DOHH2 (cell line): Measurements from ENCODE around the gene PPM1A.

Experiments
- H3F3A ChIP-seq: fragments of 200-600 bp; sonication (generic), shearing (Covaris generic); 2 replicates; pipeline ENCODE4 v1.6.0; 2016; ENCODE audit warnings: antibody characterized with exemption, mild to moderate bottlenecking; ENCODE audit not compliant: control insufficient read depth, insufficient read depth
- H3K27ac ChIP-seq: fragments of 200-600 bp; sonication (generic); 2 replicates; pipeline ENCODE4 v1.5.1; 2014; ENCODE audit warnings: low read depth, mild to moderate bottlenecking, low read length, moderate library complexity
- H3K27me3 ChIP-seq: fragments of 200-600 bp; sonication (generic); 2 replicates; pipeline ENCODE4 v1.6.1; 2014; ENCODE audit warnings: mild to moderate bottlenecking, low read length, mixed read lengths; ENCODE audit not compliant: control insufficient read depth
- H3K36me3 ChIP-seq: fragments of 200-600 bp; sonication (generic); 2 replicates; pipeline ENCODE4 v1.6.1; 2014; ENCODE audit warnings: mild to moderate bottlenecking, low read length, moderate library complexity, mixed read lengths; ENCODE audit not compliant: control insufficient read depth
- H3K4me1 ChIP-seq: fragments of 200-600 bp; sonication (generic); 2 replicates; pipeline ENCODE4 v1.6.1; 2014; ENCODE audit warnings: mild to moderate bottlenecking, low read length, mixed read lengths; ENCODE audit not compliant: control insufficient read depth
- H3K4me2 ChIP-seq: fragments of 200-600 bp; sonication (generic); 2 replicates; pipeline ENCODE4 v1.6.0; 2014; ENCODE audit warnings: mild to moderate bottlenecking, low read length, moderate library complexity
- H3K4me3 ChIP-seq: fragments of 200-600 bp; sonication (generic); 2 replicates; pipeline ENCODE4 v1.5.1; 2014; ENCODE audit warnings: mild to moderate bottlenecking, low read length, mixed read lengths
- H3K79me2 ChIP-seq: fragments of 200-600 bp; sonication (generic); 2 replicates; pipeline ENCODE4 v1.6.1; 2014; ENCODE audit warnings: mild to moderate bottlenecking, low read length, mixed read lengths; ENCODE audit not compliant: control insufficient read depth
- H3K9me2 ChIP-seq: fragments of 200-600 bp; sonication (generic); replicated peaks from 2 replicates; pipeline ENCODE4 v1.6.1; 2014; ENCODE audit warnings: mild to moderate bottlenecking, low read length, mixed read lengths; ENCODE audit not compliant: control insufficient read depth
- H3K9me3 ChIP-seq: fragments of 200-600 bp; sonication (generic); 2 replicates; pipeline ENCODE4 v1.6.1; 2014; ENCODE audit warnings: antibody characterized with exemption, low read length, mixed read lengths; ENCODE audit not compliant: control insufficient read depth, insufficient read depth
- H4K20me1 ChIP-seq: fragments of 200-600 bp; sonication (generic); 2 replicates; pipeline ENCODE4 v1.6.0; 2014; ENCODE audit warnings: low read depth, mild to moderate bottlenecking, antibody characterized with exemption, low read length, moderate library complexity; ENCODE audit not compliant: control insufficient read depth, insufficient read depth
- CTCF ChIP-seq: fragments of 200-600 bp; sonication (generic); IDR thresholded peaks from one replicate; pipeline ENCODE4 v1.5.1; 2014; ENCODE audit warnings: antibody characterized with exemption, mild to moderate bottlenecking, low read depth, low read length; ENCODE audit not compliant: poor library complexity, severe bottlenecking
- EZH2phosphoT487 ChIP-seq: fragments of 200-600 bp; sonication (generic); IDR thresholded peaks from 2 replicates; pipeline ENCODE4 v1.6.1; 2017; ENCODE audit warnings: borderline replicate concordance, mild to moderate bottlenecking, antibody characterized with exemption, low read length, moderate library complexity, mixed read lengths

Gene PPM1A

DNA sequence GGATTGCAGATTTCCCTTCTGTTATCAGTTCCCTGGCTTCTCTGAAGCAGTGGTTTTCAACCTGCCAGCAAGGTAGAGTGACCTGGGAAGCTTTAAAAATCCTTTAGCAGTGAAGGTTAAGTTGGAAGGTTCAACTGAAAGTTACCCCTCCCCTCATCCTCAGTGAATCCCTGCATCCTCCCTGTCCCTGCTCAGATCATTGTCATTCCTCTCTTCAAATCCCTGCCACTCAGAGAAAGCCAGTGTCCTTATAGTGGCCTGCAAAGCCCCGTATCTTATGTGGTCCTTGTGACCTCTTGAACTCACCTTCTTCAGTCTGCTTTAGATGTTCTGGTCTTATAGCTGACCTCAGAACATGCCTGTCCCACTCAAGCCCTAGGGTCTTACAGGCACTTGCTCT lies 53.6 kb downstream of the PPM1A start:
- no peak overlapping the region for H3K27ac ChIP-seq
- peak overlapping the region; percentile 21 for H3K4me2 ChIP-seq
- peaks cover 12% of the 10 kb centered on the region; the same call in 1 of the 2 replicates for H3F3A ChIP-seq

GRCh38 chr14:60303745-60304144 lies 54.7 kb downstream of the PPM1A start:
- Histone ChIP-seq H3K4me2 (no peak overlapping the region), H3K79me2 (no peaks in the 10 kb centered on the region)
- no peak for TF ChIP-seq EZH2phosphoT487
- no peak for TF ChIP-seq CTCF

More for the DNA sequence above, 53.6 kb downstream of the PPM1A start:
- peaks cover 8% of the 10 kb centered on the region for H3K36me3 ChIP-seq
- peaks cover 31% of the 10 kb centered on the region for H3K4me1 ChIP-seq
- 0 out of 2 replicates have a peak overlapping the region, but pooled peaks have one; percentile 1 for H3K4me3 ChIP-seq
- TF ChIP-seq EZH2phosphoT487 (no peak), CTCF (no peak)
- no peaks in the 10 kb centered on the region for H3K79me2 ChIP-seq
- H3K9me2 ChIP-seq = no peaks in the 10 kb centered on the region
- H3K9me3 ChIP-seq = 0 out of 2 replicates have a peak, but pooled peaks cover 4% of the 10 kb centered on the region
- H4K20me1 ChIP-seq = no peaks in the 10 kb centered on the region
- no peaks in the 10 kb centered on the region for H3K27me3 ChIP-seq

DNA sequence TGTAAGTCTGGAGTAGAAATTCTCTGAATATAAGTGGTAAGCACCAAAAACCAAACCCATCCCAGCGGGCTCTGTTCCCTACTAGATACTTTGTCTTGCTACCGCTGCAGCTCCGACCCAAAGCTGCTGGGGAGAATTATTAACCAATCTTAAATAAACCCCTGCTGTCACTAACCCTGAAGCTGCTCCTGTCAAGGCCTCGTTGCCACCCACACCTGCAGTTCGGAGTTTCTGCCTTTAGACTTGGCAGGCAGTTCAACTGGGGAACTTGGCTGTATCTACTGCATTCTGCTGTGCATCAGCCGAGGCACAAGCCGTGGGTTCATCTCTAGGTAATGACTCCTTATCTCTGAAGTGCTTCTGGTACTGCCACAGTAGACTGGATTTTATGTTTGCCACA lies 55.5 kb downstream of the PPM1A start:
- Histone ChIP-seq H3K27ac (no peak overlapping the region), H3K4me3 (no peak overlapping the region), H3K36me3 (0 out of 2 replicates have a peak, but pooled peaks cover under 1% of the 10 kb centered on the region), H4K20me1 (no peaks in the 10 kb centered on the region), H3K27me3 (no peaks in the 10 kb centered on the region), H3K9me3 (0 out of 2 replicates have a peak, but pooled peaks cover 4% of the 10 kb centered on the region), H3F3A (peaks cover 4% of the 10 kb centered on the region; the same call in 1 of the 2 replicates), H3K9me2 (no peaks in the 10 kb centered on the region), H3K4me2 (no peak overlapping the region), H3K79me2 (no peaks in the 10 kb centered on the region), H3K4me1 (peaks cover 31% of the 10 kb centered on the region)
- TF ChIP-seq EZH2phosphoT487 (no peak), CTCF (no peak)

More at GRCh38 chr14:60303745-60304144, 54.7 kb downstream of the PPM1A start:
- peaks cover 11% of the 10 kb centered on the region; the same call in 1 of the 2 replicates for H3F3A ChIP-seq
- H3K4me1 ChIP-seq = peaks cover 31% of the 10 kb centered on the region
- peaks cover 8% of the 10 kb centered on the region; the same call in 1 of the 2 replicates for H3K36me3 ChIP-seq
- no peaks in the 10 kb centered on the region for H4K20me1 ChIP-seq
- H3K9me3 ChIP-seq = 0 out of 2 replicates have a peak, but pooled peaks cover 4% of the 10 kb centered on the region
- H3K4me3 ChIP-seq = no peak overlapping the region
- H3K27ac ChIP-seq = no peak overlapping the region
- H3K27me3 ChIP-seq = no peaks in the 10 kb centered on the region
- no peaks in the 10 kb centered on the region for H3K9me2 ChIP-seq
